Measurements from ENCODE around the gene RELCH. TPM values are rescaled to one million over a fixed set of nuclear protein-coding genes. Genes with fewer than 3 reads are reported as not detected.

RELCH gene
- total RNA-seq, 1 donor from 2014 or later: 22.4 TPM

GRCh38 chr18:62288665-62289008, 101.6 kb downstream of the RELCH start:
- TF ChIP-seq CTCF (conservative IDR thresholded peaks at IDR 0.05): no peak
- no peak for DNase-seq (ENCODE audit: low read depth, low spot score)
- peaks cover 18% of the 10 kb centered on the region for H3K36me3 Mint-ChIP-seq (ENCODE audit: low read depth)
- H3K4me1 Mint-ChIP-seq: no peaks in the 10 kb centered on the region
- no peak overlapping the region for H3K27ac Mint-ChIP-seq (ENCODE audit: unreplicated experiment)
- H3K27me3 Mint-ChIP-seq (ENCODE audit: low read depth): no peaks in the 10 kb centered on the region
- H3K9me3 Mint-ChIP-seq: no peaks in the 10 kb centered on the region
- no peak overlapping the region for H3K4me3 Mint-ChIP-seq

GRCh38 chr18:62289047-62289446, 102.0 kb downstream of the RELCH start:
- no peak for DNase-seq (ENCODE audit: low read depth, low spot score)
- H3K4me3 Mint-ChIP-seq: no peak overlapping the region
- peaks cover 18% of the 10 kb centered on the region for H3K36me3 Mint-ChIP-seq (ENCODE audit: low read depth)
- no peaks in the 10 kb centered on the region for H3K9me3 Mint-ChIP-seq
- no peaks in the 10 kb centered on the region for H3K4me1 Mint-ChIP-seq
- no peak for TF ChIP-seq CTCF (conservative IDR thresholded peaks at IDR 0.05)
- H3K27ac Mint-ChIP-seq (ENCODE audit: unreplicated experiment): no peak overlapping the region
- no peaks in the 10 kb centered on the region for H3K27me3 Mint-ChIP-seq (ENCODE audit: low read depth)

- no peaks in the 10 kb centered on the region for H3K4me1 Mint-ChIP-seq
- TF ChIP-seq CTCF (conservative IDR thresholded peaks at IDR 0.05): peak; percentile 39
- no peak overlapping the region for H3K4me3 Mint-ChIP-seq
- H3K36me3 Mint-ChIP-seq (ENCODE audit: low read depth): peaks cover 11% of the 10 kb centered on the region
- H3K27ac Mint-ChIP-seq (ENCODE audit: unreplicated experiment): no peak overlapping the region
- H3K9me3 Mint-ChIP-seq: no peaks in the 10 kb centered on the region
- no peak for DNase-seq (ENCODE audit: low read depth, low spot score)
- H3K27me3 Mint-ChIP-seq (ENCODE audit: low read depth): no peaks in the 10 kb centered on the region
Observed at GRCh38 chr18:62294073-62294472, 107.0 kb downstream of the RELCH start.

- Mint-ChIP-seq H3K4me1 (no peaks in the 10 kb centered on the region), H3K36me3 (ENCODE audit: low read depth) (peaks cover 23% of the 10 kb centered on the region), H3K27me3 (ENCODE audit: low read depth) (no peaks in the 10 kb centered on the region), H3K27ac (ENCODE audit: unreplicated experiment) (no peak overlapping the region), H3K9me3 (no peaks in the 10 kb centered on the region), H3K4me3 (no peak overlapping the region)
- TF ChIP-seq CTCF (conservative IDR thresholded peaks at IDR 0.05): no peak
- DNase-seq (ENCODE audit: low read depth, low spot score): no peak
Observed at GRCh38 chr18:62300359-62300963, 113.4 kb downstream of the RELCH start.

- Mint-ChIP-seq H3K27ac (ENCODE audit: unreplicated experiment) (no peak overlapping the region), H3K36me3 (ENCODE audit: low read depth) (peaks cover 23% of the 10 kb centered on the region), H3K27me3 (ENCODE audit: low read depth) (no peaks in the 10 kb centered on the region), H3K9me3 (no peaks in the 10 kb centered on the region), H3K4me3 (no peak overlapping the region), H3K4me1 (no peaks in the 10 kb centered on the region)
- no peak for TF ChIP-seq CTCF (conservative IDR thresholded peaks at IDR 0.05)
- no peak for DNase-seq (ENCODE audit: low read depth, low spot score)
Observed at GRCh38 chr18:62301322-62301721, 114.3 kb downstream of the RELCH start.

Measured in neural crest cell (in vitro differentiated cells).